PFSK-1 (cell line): ENCODE measurements around the gene TNNC1. TPM values are rescaled to one million over a fixed set of nuclear protein-coding genes. Genes with fewer than 3 reads are reported as not detected.

Experiments used
- FOXP2 ChIP-seq: optimal IDR thresholded peaks from 2 replicates; pipeline ENCODE3; 2011; ENCODE audit warnings: borderline replicate concordance, control low read depth, inconsistent platforms; ENCODE audit not compliant: insufficient read depth; ENCODE audit errors: extremely low read length, extremely low read depth
- POLR2AphosphoS5 ChIP-seq: IDR thresholded peaks from 2 replicates; pipeline ENCODE4 v1.6.1; 2012; ENCODE audit warnings: low read depth, mild to moderate bottlenecking, control low read depth, low read length, moderate library complexity
- REST ChIP-seq, 2 experiments: IDR thresholded peaks; 2 replicates each; pipeline versions ENCODE4 v1.6.1 to v1.8.0; 2011 to 2012; ENCODE audit warnings: low read depth in 2 of 2, low read length in 2 of 2, control low read depth in 1 of 2, inconsistent platforms in 1 of 2, mild to moderate bottlenecking in 1 of 2, moderate library complexity in 1 of 2; ENCODE audit not compliant: insufficient read depth in 1 of 2
- SIN3A ChIP-seq: IDR thresholded peaks from 2 replicates; pipeline ENCODE4 v1.6.1; 2012; ENCODE audit warnings: mild to moderate bottlenecking, low read length, moderate library complexity, borderline replicate concordance; ENCODE audit not compliant: insufficient read depth
- TAF1 ChIP-seq: IDR thresholded peaks from 2 replicates; pipeline ENCODE4 v1.6.1; 2012; ENCODE audit warnings: low read length, control low read depth, borderline replicate concordance; ENCODE audit not compliant: insufficient read depth
- polyA plus RNA-seq: library from polyadenylated mRNA; unstranded; fragments of >200 nt; gene quantifications from one replicate; pipeline ENCODE4 v1.2.1, GENCODE V29; 2012; ENCODE audit warnings: low read depth, missing spikeins; ENCODE audit not compliant: insufficient read length

Gene TNNC1
- 0.40 TPM for polyA plus RNA-seq

- TF ChIP-seq TAF1 (no peak), SIN3A (no peak), POLR2AphosphoS5 (no peak), FOXP2 (no peak), REST (IDR thresholded peaks at IDR 0.05; ENCODE audit: insufficient read depth in 1 of 2, low read depth in 2 of 2, low read length in 2 of 2) (no peak)
Measured at GRCh38 chr3:52453496-52454249, at the start of gene TNNC1. TSS of gene TNNC1 (minus strand) at chr3:52454041. CDS start at chr3:52454015, 26 bp downstream.

- TF ChIP-seq FOXP2 (no peak), TAF1 (no peak), SIN3A (no peak), REST (IDR thresholded peaks at IDR 0.05; ENCODE audit: insufficient read depth in 1 of 2, low read depth in 2 of 2, low read length in 2 of 2) (no peak), POLR2AphosphoS5 (no peak)
Measured at GRCh38 chr3:52502808-52503350, 49.0 kb upstream of the TNNC1 start.

- TF ChIP-seq POLR2AphosphoS5 (no peak), REST (IDR thresholded peaks at IDR 0.05; ENCODE audit: insufficient read depth in 1 of 2, low read depth in 2 of 2, low read length in 2 of 2) (no peak), TAF1 (no peak), SIN3A (no peak), FOXP2 (no peak)
Measured at GRCh38 chr3:52502001-52502400, 48.2 kb upstream of the TNNC1 start.

GRCh38 chr3:52501046-52501445 lies 47.2 kb upstream of the TNNC1 start:
- TF ChIP-seq POLR2AphosphoS5 (no peak), FOXP2 (no peak), SIN3A (no peak), REST (IDR thresholded peaks at IDR 0.05; ENCODE audit: insufficient read depth in 1 of 2, low read depth in 2 of 2, low read length in 2 of 2) (no peak), TAF1 (no peak)
